GM18870 (cell line): ENCODE data around the gene NR4A1.

ENCODE experiments used
- ATAC-seq: cut with Tn5 transposase; IDR thresholded peaks from one replicate; pipeline ENCODE4 v1.9.1; 2021; ENCODE audit warnings: moderate library complexity; ENCODE audit not compliant: unreplicated experiment

Gene NR4A1

DNA sequence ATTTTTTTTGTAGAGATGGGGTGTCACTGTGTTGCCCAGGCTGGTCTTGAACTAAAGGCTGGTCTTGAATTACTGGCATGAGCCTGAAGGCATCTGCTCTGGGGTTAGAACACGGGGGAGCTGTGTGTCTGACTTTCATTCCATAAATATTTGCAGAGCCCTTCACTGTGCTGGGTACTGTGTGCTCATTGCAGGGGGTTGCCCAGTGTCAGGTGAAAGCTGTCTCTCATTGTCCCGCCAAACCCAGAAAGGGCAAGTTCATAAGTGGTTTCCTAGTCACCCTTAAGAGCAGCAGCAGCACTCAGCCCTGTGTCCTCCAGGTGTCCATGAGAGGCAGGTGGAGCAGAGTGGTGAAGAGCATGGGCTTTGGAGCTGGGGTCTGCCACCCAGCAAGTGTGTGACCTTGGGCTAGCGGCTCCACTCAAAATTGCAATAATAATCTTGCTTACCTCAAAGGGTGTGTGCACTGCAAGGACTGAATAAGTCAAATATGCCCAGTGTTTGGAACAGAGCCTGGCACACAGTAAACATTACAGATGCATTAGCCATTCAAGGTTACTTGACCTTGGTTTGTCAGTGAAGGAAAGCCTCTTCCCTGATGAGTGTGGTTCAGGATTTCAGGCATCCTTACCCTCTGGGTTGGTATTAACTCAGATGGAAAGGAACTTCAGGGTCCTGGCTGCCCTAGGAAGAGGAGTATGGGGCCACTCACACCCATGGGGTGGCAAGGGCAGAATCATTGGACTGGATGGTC lies 23.9 kb downstream of the NR4A1 start:
- no peak for ATAC-seq

GRCh38 chr12:52076811-52077210 lies 25.6 kb downstream of the NR4A1 start:
- no peak for ATAC-seq

- ATAC-seq: no peak
Observed at GRCh38 chr12:52078276-52078675, 27.0 kb downstream of the NR4A1 start.

DNA sequence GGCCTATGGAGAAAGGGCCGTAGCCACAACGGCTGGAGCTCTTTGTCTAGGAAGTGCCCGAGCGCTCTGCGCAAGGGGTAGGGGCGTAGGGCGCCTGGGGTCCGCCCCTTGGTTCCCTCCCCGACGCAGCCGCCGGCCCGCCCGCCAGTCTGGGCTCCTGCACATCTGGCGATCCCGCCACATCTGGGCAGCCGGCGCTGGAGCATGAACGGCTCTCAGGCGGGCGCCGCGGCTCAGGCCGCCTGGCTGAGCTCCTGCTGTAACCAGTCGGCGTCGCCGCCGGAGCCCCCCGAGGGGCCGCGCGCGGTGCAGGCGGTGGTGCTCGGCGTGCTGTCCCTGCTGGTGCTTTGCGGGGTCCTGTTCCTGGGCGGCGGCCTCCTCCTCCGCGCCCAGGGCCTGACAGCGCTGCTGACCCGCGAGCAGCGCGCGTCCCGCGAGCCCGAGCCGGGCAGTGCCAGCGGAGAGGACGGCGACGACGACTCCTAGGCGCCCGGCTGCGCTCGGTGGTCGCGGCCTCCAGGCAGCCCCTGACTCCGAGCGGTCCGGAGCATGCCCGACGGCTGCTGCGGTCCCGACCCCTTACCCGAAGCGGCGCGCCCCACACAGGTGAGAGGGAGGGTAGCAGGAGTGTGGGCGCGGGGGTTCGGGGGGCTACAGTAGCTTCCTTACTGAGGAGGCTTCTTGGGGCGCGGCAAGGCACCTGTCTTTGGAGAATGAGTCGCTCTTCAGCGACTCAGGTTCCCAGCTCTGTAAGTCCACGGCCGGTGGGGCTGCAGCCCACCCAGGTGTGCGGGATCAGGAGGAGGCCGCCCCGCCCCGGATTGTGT lies 28.5 kb downstream of the NR4A1 start, which contains the start of gene SMIM41:
Gene SMIM41 (plus strand): TSS at position 129 of the 827 bp plus-strand sequence. CDS start 76 bp downstream, at position 205.
- ATAC-seq: no peak

DNA sequence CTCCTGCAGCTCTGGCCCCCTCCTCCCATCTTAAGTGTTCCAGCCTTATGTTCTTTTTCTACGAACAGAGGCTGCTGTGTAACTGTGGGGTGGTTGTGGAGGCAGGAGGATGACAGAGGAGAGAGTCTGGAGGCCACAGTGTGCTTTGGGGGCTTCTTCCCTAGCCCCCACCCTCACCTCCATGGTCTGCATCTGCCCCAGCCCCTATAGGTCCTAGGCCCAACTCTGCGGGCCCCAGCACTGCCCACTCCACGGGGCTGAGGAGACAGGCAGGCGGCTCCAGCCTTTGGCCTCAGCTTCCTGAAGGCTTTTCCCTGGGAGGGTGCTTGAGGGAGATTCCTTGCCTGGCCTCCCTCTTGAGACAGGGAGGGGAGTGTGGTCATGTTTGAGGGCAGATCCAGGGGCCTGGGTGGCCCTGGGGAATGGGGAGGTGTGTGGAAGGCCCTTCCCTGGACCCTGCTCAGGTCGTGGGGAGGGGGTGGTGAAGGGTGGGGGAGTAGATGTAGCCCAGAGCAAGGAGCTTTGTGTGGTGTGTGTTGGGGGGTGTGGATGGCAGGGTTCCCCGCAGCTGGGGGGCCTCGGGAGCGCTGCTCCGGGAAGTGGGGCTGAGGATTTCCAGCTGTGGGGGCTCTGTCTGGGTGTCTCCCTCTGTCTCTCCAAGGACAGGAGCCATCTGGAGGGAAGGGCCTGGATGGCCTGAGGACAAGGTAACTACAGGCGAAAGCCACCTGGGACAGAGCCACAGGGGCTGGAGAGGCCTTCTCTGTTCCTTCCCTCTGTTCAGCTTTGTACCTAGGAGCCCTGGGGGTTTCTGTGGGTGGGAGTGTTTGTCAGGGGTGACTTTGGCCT lies 29.4 kb downstream of the NR4A1 start:
- ATAC-seq: no peak

GRCh38 chr12:52081263-52081733 lies 30.1 kb downstream of the NR4A1 start:
- no peak for ATAC-seq

- ATAC-seq: no peak
Observed at GRCh38 chr12:52082026-52082668, 30.9 kb downstream of the NR4A1 start.

- ATAC-seq: no peak
Observed at GRCh38 chr12:52082669-52082987, 31.4 kb downstream of the NR4A1 start.

DNA sequence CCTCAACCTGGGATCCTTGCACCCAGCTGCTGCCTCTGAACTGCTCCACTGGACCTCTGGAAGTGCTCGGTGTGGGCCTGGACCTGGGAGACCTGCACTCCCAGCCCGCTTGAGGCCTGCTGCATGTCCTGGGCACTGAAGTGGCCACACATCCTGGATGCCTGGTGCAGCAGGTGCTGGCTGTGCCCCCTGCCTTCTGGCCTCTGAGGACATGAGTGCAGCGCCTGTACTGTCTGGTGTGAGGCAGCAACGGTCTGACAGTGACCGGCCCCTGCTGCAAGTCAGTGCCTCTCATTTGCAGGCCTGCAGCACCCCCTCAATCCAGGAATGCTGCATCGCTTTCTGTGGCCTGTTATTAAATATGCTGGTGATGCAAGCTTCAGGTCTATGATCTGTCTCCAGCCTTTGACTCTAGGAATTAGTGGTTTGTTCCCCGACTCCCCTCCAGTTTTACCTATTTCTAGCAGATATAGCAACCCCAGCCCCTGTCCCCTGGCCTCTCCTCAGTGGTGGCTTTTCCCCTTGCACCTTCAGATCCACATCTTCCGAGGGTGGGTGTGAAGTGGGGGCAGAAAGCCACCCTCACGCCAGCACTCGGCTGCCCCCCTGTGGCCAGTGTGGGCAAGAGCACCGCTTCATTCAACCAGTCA lies 31.9 kb downstream of the NR4A1 start:
- ATAC-seq: no peak

- no peak for ATAC-seq
Observed at GRCh38 chr12:52083638-52083996, 32.4 kb downstream of the NR4A1 start.

DNA sequence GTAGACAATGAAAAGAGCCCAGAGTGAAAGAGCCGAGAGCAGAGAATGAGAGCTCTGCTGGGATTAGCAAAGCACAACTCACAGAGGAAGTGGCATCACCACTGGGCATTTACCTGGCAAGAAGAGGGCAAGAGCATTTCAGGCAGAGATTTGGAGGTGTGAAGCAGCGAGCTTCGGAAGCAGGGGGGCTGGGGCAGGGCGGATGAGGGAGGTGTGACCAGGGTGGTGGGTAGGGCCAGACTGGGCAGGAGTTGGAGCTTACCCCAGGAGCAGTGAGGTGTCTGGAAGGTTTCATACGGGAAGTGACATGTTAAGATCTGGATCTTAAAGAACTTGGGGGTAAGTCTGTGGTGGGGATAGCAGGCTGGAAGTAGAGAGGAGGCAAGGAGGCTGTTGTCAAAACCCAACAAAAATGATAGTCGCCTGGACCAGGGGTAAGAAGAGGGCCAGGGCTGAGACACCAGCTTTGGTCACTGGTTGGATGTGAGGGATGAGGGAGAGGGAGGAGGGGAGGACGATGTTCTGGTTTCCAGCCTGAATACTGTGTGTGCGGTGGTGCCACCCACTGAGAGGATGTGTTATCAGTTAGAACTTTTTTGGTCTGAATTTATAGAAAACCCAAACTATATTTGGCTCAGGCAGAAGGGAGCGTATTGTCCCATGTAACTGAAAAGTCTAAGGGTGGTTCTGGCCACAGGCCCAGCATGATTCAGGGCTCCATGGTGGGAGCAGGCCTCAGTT lies 33.4 kb downstream of the NR4A1 start:
- no peak for ATAC-seq

- no peak for ATAC-seq
Observed at GRCh38 chr12:52085682-52086180, 34.5 kb downstream of the NR4A1 start.

- no peak for ATAC-seq
Observed at GRCh38 chr12:52086366-52086765, 35.1 kb downstream of the NR4A1 start.

GRCh38 chr12:52086944-52087835 lies 35.9 kb downstream of the NR4A1 start:
- ATAC-seq: no peak

- no peak for ATAC-seq
Observed at GRCh38 chr12:52087961-52088820, 36.9 kb downstream of the NR4A1 start.

DNA sequence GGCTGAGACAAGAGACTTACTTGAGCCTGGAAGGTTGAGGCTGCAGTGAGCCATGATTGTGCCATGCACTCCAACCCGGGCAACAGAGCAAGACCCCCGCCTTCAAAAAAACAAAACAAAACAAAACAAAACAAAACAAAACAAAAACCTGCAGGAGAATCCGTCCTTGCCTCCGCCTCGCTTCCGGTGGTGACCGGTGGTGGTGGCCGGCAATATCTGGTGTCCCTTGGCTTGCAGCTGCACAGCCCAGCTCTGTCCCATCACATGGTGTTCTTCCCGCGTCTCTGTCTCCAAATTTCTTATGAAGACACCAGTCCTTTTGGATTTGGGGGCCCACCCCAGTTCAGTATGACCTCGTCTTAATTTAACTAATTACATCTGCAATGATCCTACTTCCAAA lies 38.2 kb downstream of the NR4A1 start:
- ATAC-seq: no peak

GRCh38 chr12:52090291-52090690 lies 39.0 kb downstream of the NR4A1 start:
- no peak for ATAC-seq
